Measurements from ENCODE around the gene MYRIP. TPM values are rescaled to one million over a fixed set of nuclear protein-coding genes. Genes with fewer than 3 reads are reported as not detected.

MYRIP gene
- total RNA-seq, 4 donors from 2014 or later = 0.66 to 3.1 (median 2.6) TPM

- Histone ChIP-seq H3K4me3 (no peak overlapping the region), H3K9me3 (no peaks in the 10 kb centered on the region), H3K36me3 (no peaks in the 10 kb centered on the region), H3K4me1 (no peaks in the 10 kb centered on the region), H3K27ac (no peak overlapping the region), H3K27me3 (no peaks in the 10 kb centered on the region)
- WGBS, 2 donors = 90 to 91% methylated on average over 2 of the region's 2 CpGs
- TF ChIP-seq CTCF (IDR thresholded peaks at IDR 0.05) = no peak
- TF ChIP-seq POLR2A (IDR thresholded peaks at IDR 0.05) = no peak
- intact Hi-C loops (cut with DNase I) = no loop called here
- DNase-seq = no peak
These were observed 398.8 kb downstream of the MYRIP start for GRCh38 chr3:40208251-40208650.

GRCh38 chr3:40211579-40211978, 402.2 kb downstream of the MYRIP start:
- Histone ChIP-seq H3K36me3 (no peaks in the 10 kb centered on the region), H3K27me3 (no peaks in the 10 kb centered on the region), H3K9me3 (no peaks in the 10 kb centered on the region), H3K4me1 (no peaks in the 10 kb centered on the region), H3K27ac (no peak overlapping the region), H3K4me3 (no peak overlapping the region)
- 54 to 59% methylated on average over 4 of the region's 4 CpGs for WGBS, 2 donors
- DNase-seq = no peak
- TF ChIP-seq CTCF (IDR thresholded peaks at IDR 0.05) (no peak), POLR2A (IDR thresholded peaks at IDR 0.05) (no peak)
- intact Hi-C loops (cut with DNase I) = no loop called here

- TF ChIP-seq CTCF (IDR thresholded peaks at IDR 0.05) = no peak
- TF ChIP-seq POLR2A (IDR thresholded peaks at IDR 0.05) = no peak
- Histone ChIP-seq H3K4me1 (no peaks in the 10 kb centered on the region), H3K9me3 (no peaks in the 10 kb centered on the region), H3K27me3 (no peaks in the 10 kb centered on the region), H3K27ac (no peak overlapping the region), H3K4me3 (no peak overlapping the region), H3K36me3 (no peaks in the 10 kb centered on the region)
- 50 to 74% methylated on average over 2 to 3 of the region's 5 CpGs for WGBS, 2 donors
- intact Hi-C loops (cut with DNase I) = no loop called here
- DNase-seq = no peak
These were observed 404.1 kb downstream of the MYRIP start for GRCh38 chr3:40213556-40213955.

- no peaks in the 10 kb centered on the region for H3K36me3 ChIP-seq
- no peak overlapping the region for H3K27ac ChIP-seq
- no peak overlapping the region for H3K4me3 ChIP-seq
- no peak for TF ChIP-seq POLR2A (IDR thresholded peaks at IDR 0.05)
- no peak for TF ChIP-seq CTCF (IDR thresholded peaks at IDR 0.05)
- H3K4me1 ChIP-seq = no peaks in the 10 kb centered on the region
- DNase-seq = no peak
- intact Hi-C loops (cut with DNase I) = no loop called here
- no peaks in the 10 kb centered on the region for H3K27me3 ChIP-seq
- no peaks in the 10 kb centered on the region for H3K9me3 ChIP-seq
These were observed 405.6 kb downstream of the MYRIP start for GRCh38 chr3:40215015-40215414.

GRCh38 chr3:40216471-40216870, 407.1 kb downstream of the MYRIP start:
- no peak for DNase-seq
- no peaks in the 10 kb centered on the region for H3K36me3 ChIP-seq
- H3K4me3 ChIP-seq = no peak overlapping the region
- H3K9me3 ChIP-seq = no peaks in the 10 kb centered on the region
- H3K27ac ChIP-seq = no peak overlapping the region
- 62 to 85% methylated on average over 2 of the region's 2 CpGs for WGBS, 2 donors
- H3K27me3 ChIP-seq = no peaks in the 10 kb centered on the region
- no peak for TF ChIP-seq CTCF (IDR thresholded peaks at IDR 0.05)
- TF ChIP-seq POLR2A (IDR thresholded peaks at IDR 0.05) = no peak
- H3K4me1 ChIP-seq = no peaks in the 10 kb centered on the region
- intact Hi-C loops (cut with DNase I) = no loop called here
